ENCODE data around the gene ABCA12.
"Not testable (repeated sequence)": the region's sequence is repeated elsewhere in the genome, so short reads cannot be mapped to it uniquely, and the experiment has no call there.

ABCA12 gene

GRCh38 chr2:215138479-215138878, at the start of gene ABCA12:
TSS of gene ABCA12 (minus strand) at chr2:215138626. CDS start at chr2:215138208, 418 bp downstream.
- Histone ChIP-seq H3K36me3 (replicated peaks) (no peaks in the 10 kb centered on the region), H3K4me1 (no peaks in the 10 kb centered on the region), H3K4me3 (no peak within 1 kb of the TSS), H3K27me3 (ENCODE audit: low read depth) (no peaks in the 10 kb centered on the region), H3K9me3 (no peaks in the 10 kb centered on the region)
- in situ Hi-C loops (cut with MboI; ENCODE audit: low sequenced_read_pairs) = no loop called here
- no peak for DNase-seq (ENCODE audit: low spot score in 2 of 2)

GRCh38 chr2:215188078-215188477, 49.7 kb upstream of the ABCA12 start:
- Histone ChIP-seq H3K4me3 (no peak overlapping the region), H3K36me3 (replicated peaks) (no peaks in the 10 kb centered on the region), H3K27me3 (ENCODE audit: low read depth) (no peaks in the 10 kb centered on the region), H3K9me3 (no peaks in the 10 kb centered on the region), H3K4me1 (no peaks in the 10 kb centered on the region)
- DNase-seq (ENCODE audit: low spot score in 2 of 2) = no peak
- in situ Hi-C loops (cut with MboI; ENCODE audit: low sequenced_read_pairs) = no loop called here

DNA sequence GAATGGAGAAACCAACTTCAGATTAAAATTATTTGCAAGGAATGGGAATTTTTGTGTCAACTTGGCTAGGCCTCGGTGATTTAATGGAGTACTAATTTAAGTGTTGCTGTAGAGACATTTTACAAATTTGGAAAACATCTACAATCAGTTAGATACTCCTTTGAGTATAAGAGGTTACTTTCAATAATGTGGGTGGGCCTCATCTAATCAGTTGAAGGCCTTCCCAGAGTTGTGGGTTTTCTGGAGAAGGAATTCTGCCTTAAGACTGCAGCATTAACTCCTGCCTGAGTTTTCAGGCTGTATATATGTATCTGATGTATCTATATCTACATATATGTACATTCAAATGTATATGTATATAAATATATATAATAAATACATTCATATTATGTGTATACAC, 47.6 kb upstream of the ABCA12 start:
- Histone ChIP-seq H3K36me3 (replicated peaks) (no peaks in the 10 kb centered on the region), H3K4me3 (no peak overlapping the region), H3K4me1 (no peaks in the 10 kb centered on the region), H3K27me3 (ENCODE audit: low read depth) (no peaks in the 10 kb centered on the region), H3K9me3 (no peaks in the 10 kb centered on the region)
- in situ Hi-C loops (cut with MboI; ENCODE audit: low sequenced_read_pairs) = no loop called here
- DNase-seq (ENCODE audit: low spot score in 2 of 2) = no peak

DNA sequence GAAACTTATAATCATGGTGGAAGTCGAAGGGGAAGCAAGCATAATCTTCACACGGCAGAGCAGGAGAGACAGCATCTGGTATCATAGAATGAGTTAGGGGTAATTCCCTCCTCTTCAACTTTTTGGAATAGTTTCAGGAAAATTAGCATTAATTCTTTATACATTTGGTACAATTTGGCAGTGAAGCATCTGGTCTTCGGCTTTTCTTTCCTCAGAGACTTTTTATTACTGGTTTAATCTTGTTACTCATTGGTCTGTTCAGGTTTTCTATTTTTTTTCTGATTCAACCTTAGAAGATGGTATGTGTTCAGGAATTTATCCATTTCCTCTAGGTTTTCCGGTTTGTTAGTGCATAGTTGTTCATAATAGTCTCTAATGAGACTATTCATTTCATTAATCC, 39.7 kb upstream of the ABCA12 start:
- Histone ChIP-seq H3K36me3 (replicated peaks) (no peaks in the 10 kb centered on the region), H3K27me3 (ENCODE audit: low read depth) (no peaks in the 10 kb centered on the region), H3K4me3 (no peak overlapping the region), H3K4me1 (no peaks in the 10 kb centered on the region), H3K9me3 (no peaks in the 10 kb centered on the region)
- in situ Hi-C loops (cut with MboI; ENCODE audit: low sequenced_read_pairs) = no loop called here
- no peak for DNase-seq (ENCODE audit: low spot score in 2 of 2)

DNA sequence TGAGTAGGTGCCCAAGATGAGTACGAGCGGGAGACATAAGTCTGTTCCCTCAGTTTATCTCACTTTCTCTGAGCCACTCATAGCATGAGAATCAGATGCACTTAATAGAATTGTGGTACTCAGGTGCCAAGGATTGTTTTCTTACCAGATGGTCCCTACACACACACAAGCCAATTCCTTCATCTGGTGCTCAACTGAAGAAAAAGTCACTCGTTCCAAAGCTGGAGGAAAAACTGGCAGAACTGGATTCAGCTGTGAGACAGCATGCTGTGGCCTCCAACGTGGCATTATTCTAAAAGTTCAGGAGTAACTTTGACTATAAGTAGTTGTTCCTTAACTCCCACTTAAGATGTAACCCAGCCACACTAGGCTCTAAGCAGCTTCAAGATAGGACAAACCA, 33.4 kb upstream of the ABCA12 start:
- no peaks in the 10 kb centered on the region for H3K4me1 ChIP-seq
- in situ Hi-C loops (cut with MboI; ENCODE audit: low sequenced_read_pairs) = no loop called here
- no peak for DNase-seq (ENCODE audit: low spot score in 2 of 2)
- no peak overlapping the region for H3K4me3 ChIP-seq
- no peaks in the 10 kb centered on the region for H3K9me3 ChIP-seq
- no peaks in the 10 kb centered on the region for H3K27me3 ChIP-seq (ENCODE audit: low read depth)
- no peaks in the 10 kb centered on the region for H3K36me3 ChIP-seq (replicated peaks)

GRCh38 chr2:215171151-215171550, 32.7 kb upstream of the ABCA12 start:
- Histone ChIP-seq H3K4me3 (no peak overlapping the region), H3K27me3 (ENCODE audit: low read depth) (no peaks in the 10 kb centered on the region), H3K9me3 (no peaks in the 10 kb centered on the region), H3K36me3 (replicated peaks) (no peaks in the 10 kb centered on the region), H3K4me1 (no peaks in the 10 kb centered on the region)
- DNase-seq (ENCODE audit: low spot score in 2 of 2) = no peak
- in situ Hi-C loops (cut with MboI; ENCODE audit: low sequenced_read_pairs) = no loop called here

- in situ Hi-C loops (cut with MboI; ENCODE audit: low sequenced_read_pairs); H3K27me3 ChIP-seq (ENCODE audit: low read depth); H3K4me3 ChIP-seq: not testable (repeated sequence)
These were observed 28.1 kb upstream of the ABCA12 start for GRCh38 chr2:215166505-215166904.

DNA sequence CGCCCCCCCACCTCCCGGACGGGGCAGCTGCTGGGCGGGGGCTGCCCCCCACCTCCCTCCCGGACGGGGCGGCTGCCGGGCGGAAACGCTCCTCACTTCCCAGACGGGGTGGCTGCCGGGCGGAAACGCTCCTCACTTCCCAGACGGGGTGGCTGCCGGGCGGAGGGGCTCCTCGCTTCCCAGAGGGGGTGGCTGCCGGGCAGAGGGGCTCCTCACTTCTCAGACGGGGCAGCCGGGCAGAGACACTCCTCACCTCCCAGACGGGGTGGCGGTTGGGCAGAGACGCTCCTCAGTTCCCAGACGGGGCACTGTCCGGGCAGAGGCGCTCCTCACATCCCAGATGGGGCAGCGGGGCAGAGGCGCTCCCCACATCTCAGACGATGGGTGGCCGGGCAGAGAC, 24.9 kb upstream of the ABCA12 start:
- H3K4me1 ChIP-seq; H3K36me3 ChIP-seq (replicated peaks); DNase-seq (ENCODE audit: low spot score in 2 of 2); H3K4me3 ChIP-seq; H3K9me3 ChIP-seq; H3K27me3 ChIP-seq (ENCODE audit: low read depth); in situ Hi-C loops (cut with MboI; ENCODE audit: low sequenced_read_pairs): not testable (repeated sequence)

More at GRCh38 chr2:215166505-215166904, 28.1 kb upstream of the ABCA12 start:
- H3K4me1 ChIP-seq; H3K9me3 ChIP-seq; DNase-seq (ENCODE audit: low spot score in 2 of 2); H3K36me3 ChIP-seq (replicated peaks): not testable (repeated sequence)

GRCh38 chr2:215161301-215161829, 22.9 kb upstream of the ABCA12 start:
- H3K4me3 ChIP-seq = no peak overlapping the region
- H3K36me3 ChIP-seq (replicated peaks) = no peaks in the 10 kb centered on the region
- H3K9me3 ChIP-seq = no peaks in the 10 kb centered on the region
- in situ Hi-C loops (cut with MboI; ENCODE audit: low sequenced_read_pairs) = no loop called here
- DNase-seq (ENCODE audit: low spot score in 2 of 2) = no peak
- H3K4me1 ChIP-seq = no peaks in the 10 kb centered on the region
- no peaks in the 10 kb centered on the region for H3K27me3 ChIP-seq (ENCODE audit: low read depth)

DNA sequence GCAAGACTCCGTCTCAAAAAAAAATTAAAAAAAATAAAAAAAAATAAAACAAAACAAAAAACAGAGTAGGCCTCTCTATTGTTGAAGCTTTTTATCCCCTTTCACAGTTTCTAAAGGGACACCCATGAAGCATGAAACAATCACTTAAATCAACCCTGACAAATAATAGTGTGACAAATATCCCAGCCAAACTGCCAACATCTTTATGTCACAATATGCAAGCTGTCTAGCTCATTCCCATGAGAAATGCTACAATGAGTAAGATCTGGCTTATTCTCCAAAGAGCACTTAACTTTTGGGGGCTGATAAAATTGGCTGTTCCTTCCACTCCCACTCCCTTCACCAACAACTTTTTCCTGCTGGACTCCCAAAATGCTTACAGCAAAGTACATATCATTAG, 21.7 kb upstream of the ABCA12 start:
- Histone ChIP-seq H3K36me3 (replicated peaks) (no peaks in the 10 kb centered on the region), H3K4me1 (no peaks in the 10 kb centered on the region), H3K27me3 (ENCODE audit: low read depth) (no peaks in the 10 kb centered on the region), H3K4me3 (no peak overlapping the region), H3K9me3 (no peaks in the 10 kb centered on the region)
- DNase-seq (ENCODE audit: low spot score in 2 of 2) = no peak
- in situ Hi-C loops (cut with MboI; ENCODE audit: low sequenced_read_pairs) = no loop called here

DNA sequence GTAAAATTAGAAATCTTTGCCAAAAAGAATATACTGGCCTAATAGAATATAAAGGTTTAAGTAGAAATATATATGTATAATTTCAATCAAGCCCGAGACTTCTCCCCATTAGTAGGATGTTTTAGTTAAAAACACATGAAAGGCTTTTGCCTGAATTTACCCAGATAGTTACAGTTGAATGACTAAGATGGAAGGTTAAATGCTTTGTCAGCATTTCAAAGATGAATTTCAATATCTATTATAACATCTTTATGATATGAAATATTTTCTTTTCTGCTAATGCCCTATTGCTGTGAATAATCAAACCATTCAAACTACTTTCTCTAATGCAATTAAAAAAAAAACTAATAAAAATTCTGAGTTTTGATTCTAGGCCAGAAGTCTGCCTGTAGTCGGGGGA, 18.0 kb upstream of the ABCA12 start:
- Histone ChIP-seq H3K4me1 (no peaks in the 10 kb centered on the region), H3K9me3 (no peaks in the 10 kb centered on the region), H3K36me3 (replicated peaks) (no peaks in the 10 kb centered on the region), H3K27me3 (ENCODE audit: low read depth) (no peaks in the 10 kb centered on the region), H3K4me3 (no peak overlapping the region)
- in situ Hi-C loops (cut with MboI; ENCODE audit: low sequenced_read_pairs) = no loop called here
- DNase-seq (ENCODE audit: low spot score in 2 of 2) = no peak

DNA sequence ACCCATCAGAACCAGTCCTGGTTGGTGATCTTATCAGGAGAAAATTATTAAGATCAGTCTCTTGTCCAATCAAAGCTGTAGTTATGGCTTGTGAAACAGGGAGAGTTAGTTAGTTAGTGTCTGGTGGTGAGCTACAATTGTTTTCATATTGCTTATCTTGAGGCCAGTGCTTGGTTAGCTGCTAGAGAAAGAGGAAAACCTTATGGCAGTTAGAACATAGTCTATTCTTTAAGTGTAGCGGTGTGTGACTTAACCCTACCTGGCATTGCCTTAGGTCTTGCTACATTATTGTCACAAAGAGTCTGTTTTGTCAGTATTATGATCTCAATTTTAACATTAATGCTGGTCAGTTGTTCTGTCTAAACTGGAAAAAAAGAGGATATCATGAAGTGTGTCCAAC, 11.5 kb upstream of the ABCA12 start:
- H3K9me3 ChIP-seq = no peaks in the 10 kb centered on the region
- H3K4me1 ChIP-seq = no peaks in the 10 kb centered on the region
- H3K4me3 ChIP-seq = no peak overlapping the region
- in situ Hi-C loops (cut with MboI; ENCODE audit: low sequenced_read_pairs) = no loop called here
- H3K27me3 ChIP-seq (ENCODE audit: low read depth) = no peaks in the 10 kb centered on the region
- no peaks in the 10 kb centered on the region for H3K36me3 ChIP-seq (replicated peaks)
- DNase-seq (ENCODE audit: low spot score in 2 of 2) = no peak

GRCh38 chr2:215149486-215149885, 11.1 kb upstream of the ABCA12 start:
- no peaks in the 10 kb centered on the region for H3K27me3 ChIP-seq (ENCODE audit: low read depth)
- in situ Hi-C loops (cut with MboI; ENCODE audit: low sequenced_read_pairs) = no loop called here
- H3K9me3 ChIP-seq = no peaks in the 10 kb centered on the region
- H3K4me1 ChIP-seq = no peaks in the 10 kb centered on the region
- H3K4me3 ChIP-seq = no peak overlapping the region
- DNase-seq (ENCODE audit: low spot score in 2 of 2) = no peak
- no peaks in the 10 kb centered on the region for H3K36me3 ChIP-seq (replicated peaks)

- DNase-seq (ENCODE audit: low spot score in 2 of 2) = no peak
- no peaks in the 10 kb centered on the region for H3K36me3 ChIP-seq (replicated peaks)
- H3K4me1 ChIP-seq = no peaks in the 10 kb centered on the region
- no peaks in the 10 kb centered on the region for H3K9me3 ChIP-seq
- H3K27me3 ChIP-seq (ENCODE audit: low read depth) = no peaks in the 10 kb centered on the region
- H3K4me3 ChIP-seq = no peak overlapping the region
- in situ Hi-C loops (cut with MboI; ENCODE audit: low sequenced_read_pairs) = no loop called here
These were observed 10.6 kb upstream of the ABCA12 start for GRCh38 chr2:215149060-215149459.

DNA sequence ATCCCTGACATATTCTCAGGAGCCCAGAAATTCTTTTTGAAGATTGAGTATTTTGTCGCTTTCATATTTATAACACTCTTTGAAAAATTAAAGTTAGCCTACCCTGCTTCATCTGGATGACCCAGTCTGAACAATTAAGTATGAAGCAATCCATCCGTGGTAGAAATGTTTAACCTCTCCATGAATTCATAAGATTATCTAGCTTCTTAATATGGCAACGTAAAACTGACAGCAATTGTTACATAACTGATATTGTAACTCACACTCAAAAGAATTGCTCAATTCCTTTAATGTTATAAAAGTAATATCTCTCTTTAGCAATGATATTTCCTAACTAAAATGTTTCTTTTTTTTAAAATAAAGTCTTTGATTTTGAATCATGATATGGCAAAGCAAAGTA, 7.2 kb upstream of the ABCA12 start:
- in situ Hi-C loops (cut with MboI; ENCODE audit: low sequenced_read_pairs) = no loop called here
- H3K4me1 ChIP-seq = no peaks in the 10 kb centered on the region

More for the DNA sequence above, 7.2 kb upstream of the ABCA12 start:
- DNase-seq (ENCODE audit: low spot score in 2 of 2) = no peak
- Histone ChIP-seq H3K9me3 (no peaks in the 10 kb centered on the region), H3K36me3 (replicated peaks) (no peaks in the 10 kb centered on the region), H3K27me3 (ENCODE audit: low read depth) (no peaks in the 10 kb centered on the region), H3K4me3 (no peak overlapping the region)
